K562 (cell line): Measurements from ENCODE around the gene CCDC78. TPM values are rescaled to one million over a fixed set of nuclear protein-coding genes. Genes with fewer than 3 reads are reported as not detected.

ENCODE experiments used
- FOXM1 ChIP-seq, 2 experiments: fragments of 450-650 bp in 1 of 2; sonication (generic) in 1 of 2; formaldehyde crosslinking in 1 of 2; IDR thresholded peaks; 2 replicates each; pipeline versions ENCODE4 v1.6.1 to v1.9.0; 2017 to 2022; ENCODE audit warnings: low read depth in 2 of 2, mild to moderate bottlenecking in 2 of 2, missing genetic modification reagents in 1 of 2, moderate library complexity in 1 of 2
- LARP7 ChIP-seq: fragments of 450-650 bp; IDR thresholded peaks from 2 replicates; pipeline ENCODE4 v1.6.1; 2016
- MBD2 ChIP-seq: sonication (generic); IDR thresholded peaks from 2 replicates; pipeline ENCODE4 v1.6.1; 2016; ENCODE audit warnings: low read depth, borderline replicate concordance
- MCM7 ChIP-seq, 2 experiments: fragments of 450-650 bp; IDR thresholded peaks; 2 replicates each; pipeline ENCODE4 v1.6.1; 2016 to 2018
- MXI1 ChIP-seq: IDR thresholded peaks from 2 replicates; pipeline ENCODE4 v1.6.1; 2011; ENCODE audit warnings: low read depth, mild to moderate bottlenecking, improper control_type of control experiment, low read length
- NCOA1 ChIP-seq: fragments of 450-650 bp; IDR thresholded peaks from 2 replicates; pipeline ENCODE4 v1.6.1; 2016; ENCODE audit warnings: low read depth
- NELFE ChIP-seq: IDR thresholded peaks from 2 replicates; pipeline ENCODE4 v1.6.1; 2011; ENCODE audit warnings: mild to moderate bottlenecking; ENCODE audit not compliant: insufficient read depth, insufficient read length
- PHB ChIP-seq: fragments of 250-450 bp; sonication (Bioruptor Pico); IDR thresholded peaks from 2 replicates; pipeline ENCODE4 v1.5.0; 2021
- RBM25 ChIP-seq: fragments of 200-400 bp; formaldehyde crosslinking; IDR thresholded peaks from 2 replicates; pipeline ENCODE4 v1.6.1; 2018; ENCODE audit warnings: low read length, low read depth, moderate library complexity; ENCODE audit not compliant: severe bottlenecking
- RFX1 ChIP-seq: fragments of 450-650 bp; IDR thresholded peaks from 2 replicates; pipeline ENCODE4 v1.6.1; 2016; ENCODE audit warnings: mild to moderate bottlenecking, moderate library complexity
- SMAD1 ChIP-seq: fragments of 150-350 bp; IDR thresholded peaks from 2 replicates; pipeline ENCODE4 v1.6.1; 2014; ENCODE audit warnings: low read length, low read depth; ENCODE audit not compliant: partially characterized antibody
- SRSF7 ChIP-seq: fragments of 200-400 bp; formaldehyde crosslinking; optimal IDR thresholded peaks from 2 replicates; pipeline ENCODE3; 2017; ENCODE audit warnings: mild to moderate bottlenecking, low read depth, low read length
- TCF7L2 ChIP-seq: fragments of 150-350 bp; IDR thresholded peaks from 2 replicates; pipeline ENCODE4 v1.6.1; 2016; ENCODE audit warnings: low read depth, mild to moderate bottlenecking, low read length, moderate library complexity
- TGIF2 ChIP-seq: sonication (generic); formaldehyde crosslinking; IDR thresholded peaks from 2 replicates; pipeline ENCODE4 v1.8.1; 2022; ENCODE audit warnings: mild to moderate bottlenecking, missing genetic modification reagents, moderate library complexity
- VEZF1 ChIP-seq: fragments of 200-800 bp; sonication (Bioruptor generic); IDR thresholded peaks from 2 replicates; pipeline ENCODE4 v1.6.1; 2017; ENCODE audit warnings: missing genetic modification characterization, missing compliant biosample characterization
- ZBTB8A ChIP-seq: fragments of 450-650 bp; IDR thresholded peaks from 2 replicates; pipeline ENCODE4 v1.6.1; 2018; ENCODE audit warnings: mild to moderate bottlenecking, moderate library complexity; ENCODE audit not compliant: partially characterized antibody
- ZC3H4 ChIP-seq: sonication (generic); formaldehyde crosslinking; IDR thresholded peaks from 2 replicates; pipeline ENCODE4 v1.9.0; 2021; ENCODE audit warnings: missing genetic modification reagents, borderline replicate concordance
- ZNF3 ChIP-seq: fragments of 250-450 bp; sonication (Bioruptor Pico); IDR thresholded peaks from 2 replicates; pipeline ENCODE4 v1.5.0; 2021; ENCODE audit warnings: mild to moderate bottlenecking, moderate library complexity
- ZNF431 ChIP-seq: sonication (generic); formaldehyde crosslinking; IDR thresholded peaks from 2 replicates; pipeline ENCODE4 v1.8.0; 2022; ENCODE audit warnings: mild to moderate bottlenecking, missing genetic modification reagents
- polyA plus RNA-seq, 8 experiments: library from polyadenylated mRNA; depleted of rRNA in 4 of 8; stranded (reverse) in 5 of 8; unstranded in 3 of 8; fragments of >200 nt; fragmentation: Nextera tagmentation in 2 of 8; fragmentation: Illumina TruSeq in 1 of 8; extraction: Ambion mirVana in 2 of 8; extraction: Trizol in 1 of 8; gene quantifications; 2 replicates each; pipeline versions ENCODE4 v1.2.1 to v1.2.3, GENCODE V29; 2011 to 2014; ENCODE audit warnings: inconsistent platforms in 1 of 8, missing spikeins in 1 of 8
- total RNA-seq, 7 experiments: library from RNA; depleted of rRNA in 6 of 7; stranded (reverse); fragments of >200 nt in 6 of 7; fragmentation: Illumina TruSeq in 2 of 7; extraction: Trizol in 2 of 7; gene quantifications; 2 replicates each; pipeline versions ENCODE4 v1.2.1 to v1.2.3, GENCODE V29; 2011 to 2021; ENCODE audit warnings: low replicate concordance in 1 of 7
- TF ChIP-seq, protein P1 (sequence below): conservative IDR thresholded peaks from 2 replicates; pipeline ENCODE4 v1.6.1; 2011; ENCODE audit warnings: low read depth, mild to moderate bottlenecking, low read length; ENCODE audit not compliant: control insufficient read depth
- TF ChIP-seq, protein P2 (sequence below): fragments of 250-450 bp; sonication (Bioruptor Pico); IDR thresholded peaks from 2 replicates; pipeline ENCODE4 v1.8.0; 2022; ENCODE audit warnings: moderate library complexity, mild to moderate bottlenecking, inconsistent platforms
- TF ChIP-seq, protein P3 (sequence below): fragments of 250-450 bp; sonication (Bioruptor Pico); IDR thresholded peaks from 2 replicates; pipeline ENCODE4 v1.8.0; 2022; ENCODE audit warnings: moderate library complexity, mild to moderate bottlenecking, inconsistent platforms

The CCDC78 gene
- total and polyA plus RNA-seq, 9 of the 15 experiments (the other 6 are each of a cell fraction or from before 2014, with no cell fraction given) = 0.24 to 17.7 (median 2.9) TPM

DNA sequence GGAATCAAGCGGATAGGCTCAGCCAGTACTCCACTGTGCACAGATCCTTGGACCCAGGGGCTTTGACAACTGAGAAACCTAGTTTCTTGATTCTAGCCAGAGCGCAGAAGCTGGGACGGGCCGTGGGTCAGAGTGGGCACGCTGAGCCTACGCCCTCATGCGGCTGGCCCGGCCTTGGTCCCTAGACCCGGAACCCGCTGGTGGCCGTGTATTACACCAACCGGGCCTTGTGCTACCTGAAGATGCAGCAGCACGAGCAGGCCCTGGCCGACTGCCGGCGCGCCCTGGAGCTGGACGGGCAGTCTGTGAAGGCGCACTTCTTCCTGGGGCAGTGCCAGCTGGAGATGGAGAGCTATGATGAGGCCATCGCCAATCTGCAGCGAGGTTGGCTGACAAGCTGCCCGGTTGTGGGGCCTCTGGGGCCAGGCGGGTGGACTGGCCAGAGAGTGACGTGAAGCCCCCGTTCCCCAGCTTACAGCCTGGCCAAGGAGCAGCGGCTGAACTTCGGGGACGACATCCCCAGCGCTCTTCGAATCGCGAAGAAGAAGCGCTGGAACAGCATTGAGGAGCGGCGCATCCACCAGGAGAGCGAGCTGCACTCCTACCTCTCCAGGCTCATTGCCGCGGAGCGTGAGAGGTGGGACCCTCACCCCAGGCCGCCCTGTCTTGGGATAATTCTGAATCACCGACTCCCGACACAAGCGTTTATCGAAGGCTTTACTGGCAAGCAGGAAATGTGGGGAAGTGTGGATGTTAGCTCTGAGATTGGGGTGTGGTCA lies 45.1 kb downstream of the CCDC78 start (continued):
- TF ChIP-seq, protein P1, sequence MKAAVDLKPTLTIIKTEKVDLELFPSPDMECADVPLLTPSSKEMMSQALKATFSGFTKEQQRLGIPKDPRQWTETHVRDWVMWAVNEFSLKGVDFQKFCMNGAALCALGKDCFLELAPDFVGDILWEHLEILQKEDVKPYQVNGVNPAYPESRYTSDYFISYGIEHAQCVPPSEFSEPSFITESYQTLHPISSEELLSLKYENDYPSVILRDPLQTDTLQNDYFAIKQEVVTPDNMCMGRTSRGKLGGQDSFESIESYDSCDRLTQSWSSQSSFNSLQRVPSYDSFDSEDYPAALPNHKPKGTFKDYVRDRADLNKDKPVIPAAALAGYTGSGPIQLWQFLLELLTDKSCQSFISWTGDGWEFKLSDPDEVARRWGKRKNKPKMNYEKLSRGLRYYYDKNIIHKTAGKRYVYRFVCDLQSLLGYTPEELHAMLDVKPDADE = no peak
- TF ChIP-seq RBM25 = no peak
- TF ChIP-seq LARP7 = no peak
- TF ChIP-seq TCF7L2 = no peak
- no peak for TF ChIP-seq TGIF2 (CRISPR knock-in tag)
- no peak for TF ChIP-seq SRSF7
- no peak for TF ChIP-seq MBD2
- TF ChIP-seq NCOA1 = no peak
- TF ChIP-seq ZNF3 (CRISPR knock-in tag) = no peak
- no peak for TF ChIP-seq ZC3H4 (CRISPR knock-in tag)
- 0 out of 2 replicates have a peak, but pooled peaks have one; percentile 33 for TF ChIP-seq ZNF431 (CRISPR knock-in tag)
- TF ChIP-seq MXI1 = no peak
- TF ChIP-seq RFX1 = no peak
- TF ChIP-seq, protein P2, sequence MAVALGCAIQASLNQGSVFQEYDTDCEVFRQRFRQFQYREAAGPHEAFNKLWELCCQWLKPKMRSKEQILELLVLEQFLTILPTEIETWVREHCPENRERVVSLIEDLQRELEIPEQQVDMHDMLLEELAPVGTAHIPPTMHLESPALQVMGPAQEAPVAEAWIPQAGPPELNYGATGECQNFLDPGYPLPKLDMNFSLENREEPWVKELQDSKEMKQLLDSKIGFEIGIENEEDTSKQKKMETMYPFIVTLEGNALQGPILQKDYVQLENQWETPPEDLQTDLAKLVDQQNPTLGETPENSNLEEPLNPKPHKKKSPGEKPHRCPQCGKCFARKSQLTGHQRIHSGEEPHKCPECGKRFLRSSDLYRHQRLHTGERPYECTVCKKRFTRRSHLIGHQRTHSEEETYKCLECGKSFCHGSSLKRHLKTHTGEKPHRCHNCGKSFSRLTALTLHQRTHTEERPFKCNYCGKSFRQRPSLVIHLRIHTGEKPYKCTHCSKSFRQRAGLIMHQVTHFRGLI (CRISPR knock-in tag) = no peak
- no peak for TF ChIP-seq PHB (CRISPR knock-in tag)
- no peak for TF ChIP-seq VEZF1 (CRISPR knock-in tag)
- no peak for TF ChIP-seq ZBTB8A
- TF ChIP-seq FOXM1 (IDR thresholded peaks at IDR 0.05; ENCODE audit: low read depth) = no peak
- TF ChIP-seq FOXM1 (CRISPR knock-in tag; IDR thresholded peaks at IDR 0.05; ENCODE audit: low read depth) = 0 out of 2 replicates have a peak, but pooled peaks have one; percentile 44
- TF ChIP-seq, protein P3, sequence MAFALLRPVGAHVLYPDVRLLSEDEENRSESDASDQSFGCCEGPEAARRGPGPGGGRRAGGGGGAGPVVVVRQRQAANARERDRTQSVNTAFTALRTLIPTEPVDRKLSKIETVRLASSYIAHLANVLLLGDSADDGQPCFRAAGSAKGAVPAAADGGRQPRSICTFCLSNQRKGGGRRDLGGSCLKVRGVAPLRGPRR = no peak
- TF ChIP-seq MCM7 (IDR thresholded peaks at IDR 0.05) = no peak
- no peak for TF ChIP-seq NELFE
- no peak for TF ChIP-seq SMAD1
